Measurements from ENCODE around the gene C2orf78. TPM values are rescaled to one million over a fixed set of nuclear protein-coding genes. Genes with fewer than 3 reads are reported as not detected.
"Not testable (repeated sequence)": the region's sequence is repeated elsewhere in the genome, so short reads cannot be mapped to it uniquely, and the experiment has no call there.

The C2orf78 gene
- total and polyA plus RNA-seq, 4 experiments from 2014 or later, result not detected

DNA sequence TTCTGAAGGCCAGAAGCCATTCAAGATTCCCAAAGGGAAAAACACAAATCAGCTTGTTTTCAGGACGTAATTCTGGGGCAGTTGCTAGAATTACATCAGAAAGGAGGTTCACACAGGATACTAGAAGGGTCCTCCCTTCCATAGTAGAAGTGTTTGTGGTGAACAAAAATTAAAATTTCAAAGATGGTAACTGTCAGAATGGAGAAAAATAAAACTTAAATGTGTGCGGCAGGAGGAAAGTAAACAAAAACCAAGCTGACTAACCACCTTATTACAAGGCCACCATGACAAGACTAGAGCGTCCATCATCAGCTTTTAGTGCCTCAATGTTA lies 37.1 kb upstream of the C2orf78 start:
- Histone ChIP-seq H3K4me1 (ENCODE audit: insufficient read depth, low read length) (no peaks in the 10 kb centered on the region), H3K36me3 (ENCODE audit: insufficient read depth, low read length) (peaks cover 23% of the 10 kb centered on the region), H3K27me3 (ENCODE audit: insufficient read depth, low read length) (no peaks in the 10 kb centered on the region), H3K4me3 (ENCODE audit: low read length in 2 of 2) (no peak overlapping the region), H3K9me3 (ENCODE audit: control insufficient read depth in 1 of 2, low read length in 2 of 2) (no peaks in the 10 kb centered on the region), H3K27ac (ENCODE audit: low read depth, low read length) (no peak overlapping the region)
- Mint-ChIP-seq H3K4me1 (peaks cover 0 to 4% (median 1%) of the 10 kb centered on the region in 4 donors), H3K27me3 (no peaks in the 10 kb centered on the region), H3K4me3 (no peak overlapping the region), H3K27ac (peak overlapping the region in 1 of 7 donors; percentile 3), H3K36me3 (peaks cover 49 to 53% of the 10 kb centered on the region in 2 donors), H3K9me3 (peaks cover 0 to 2% (median 0%) of the 10 kb centered on the region in 8 donors)
- ChIA-PET POLR2A (ENCODE audit: partially characterized antibody) (interaction anchor here (1.8 kb wide), 1 partner anchor 9 kb away, joined by 5 read pairs; the partner anchor contains the start of gene TPRKB), CTCF (ENCODE audit: partially characterized antibody) (interaction anchor here (1.1 kb wide), 1 partner anchor 34 kb away, joined by 3 read pairs; no protein-coding TSS in a partner anchor)
- DNase-seq, result no peak
- intact Hi-C loops (cut with micrococcal nuclease), result no loop called here

DNA sequence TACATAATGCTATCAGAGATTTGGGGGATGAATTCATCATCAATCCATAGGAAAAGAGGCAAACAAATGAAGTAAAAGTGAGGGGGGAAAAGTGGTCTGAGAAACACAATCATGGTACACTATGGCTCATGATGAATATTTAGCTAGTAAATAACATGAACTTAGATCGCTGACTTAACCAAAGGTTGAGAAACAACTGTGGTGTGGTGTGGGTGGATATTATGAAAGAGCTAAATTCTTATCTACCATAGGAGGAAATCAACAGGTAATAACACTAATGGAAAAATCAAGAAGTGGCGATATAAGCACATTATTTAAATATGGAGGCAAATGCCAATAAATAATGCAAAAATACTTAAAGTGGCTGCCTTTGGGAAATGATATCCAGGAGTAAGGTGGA lies 34.7 kb upstream of the C2orf78 start:
- peaks cover 32% of the 10 kb centered on the region for H3K36me3 ChIP-seq (ENCODE audit: insufficient read depth, low read length)
- DNase-seq, result no peak
- H3K27me3 ChIP-seq (ENCODE audit: insufficient read depth, low read length), result no peaks in the 10 kb centered on the region
- H3K27ac ChIP-seq (ENCODE audit: low read depth, low read length), result no peak overlapping the region
- no peak overlapping the region for H3K4me3 Mint-ChIP-seq
- H3K36me3 Mint-ChIP-seq, result peaks cover 51 to 58% of the 10 kb centered on the region in 2 donors
- H3K27ac Mint-ChIP-seq, result no peak overlapping the region
- intact Hi-C loops (cut with micrococcal nuclease), result no loop called here
- no peaks in the 10 kb centered on the region for H3K9me3 ChIP-seq (ENCODE audit: control insufficient read depth in 1 of 2, low read length in 2 of 2)
- H3K27me3 Mint-ChIP-seq, result no peaks in the 10 kb centered on the region
- no peak overlapping the region for H3K4me3 ChIP-seq (ENCODE audit: low read length in 2 of 2)
- peaks cover 0 to 2% (median 0%) of the 10 kb centered on the region in 8 donors for H3K9me3 Mint-ChIP-seq
- CTCF ChIA-PET (ENCODE audit: partially characterized antibody), result no interaction called here
- no peaks in the 10 kb centered on the region for H3K4me1 ChIP-seq (ENCODE audit: insufficient read depth, low read length)
- peaks cover 0 to 4% (median 1%) of the 10 kb centered on the region in 4 donors for H3K4me1 Mint-ChIP-seq
- POLR2A ChIA-PET (ENCODE audit: partially characterized antibody), result no interaction called here

DNA sequence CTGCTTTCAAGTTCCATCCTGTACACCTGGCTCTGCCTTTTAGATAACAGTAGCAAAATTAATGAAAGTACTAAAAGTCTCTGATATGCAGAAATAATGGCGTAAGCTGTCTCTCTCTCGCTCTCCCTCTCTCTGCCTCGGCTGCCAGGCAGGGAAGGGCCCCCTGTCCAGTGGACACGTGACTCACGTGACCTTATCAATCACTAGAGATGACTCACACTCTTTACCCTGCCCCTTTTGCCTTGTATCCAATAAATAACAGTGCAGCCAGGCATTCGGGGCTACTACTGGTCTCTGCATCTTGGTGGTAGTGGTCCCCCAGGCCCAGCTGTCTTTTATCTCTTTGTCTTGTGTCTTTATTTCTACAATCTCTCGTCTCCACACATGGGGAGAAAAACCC lies 29.7 kb upstream of the C2orf78 start:
- H3K4me1 ChIP-seq (ENCODE audit: insufficient read depth, low read length); H3K9me3 Mint-ChIP-seq; H3K4me1 Mint-ChIP-seq; H3K4me3 ChIP-seq (ENCODE audit: low read length in 2 of 2); POLR2A ChIA-PET (ENCODE audit: partially characterized antibody); intact Hi-C loops (cut with micrococcal nuclease); H3K27me3 ChIP-seq (ENCODE audit: insufficient read depth, low read length); H3K9me3 ChIP-seq (ENCODE audit: control insufficient read depth in 1 of 2, low read length in 2 of 2); H3K4me3 Mint-ChIP-seq; CTCF ChIA-PET (ENCODE audit: partially characterized antibody); H3K27me3 Mint-ChIP-seq; DNase-seq; H3K27ac ChIP-seq (ENCODE audit: low read depth, low read length): not testable (repeated sequence)
- Mint-ChIP-seq H3K36me3 (peaks cover 30 to 71% of the 10 kb centered on the region in 2 donors), H3K27ac (peak overlapping the region in 2 of 7 donors; percentile 53 to 67)
- peaks cover 31% of the 10 kb centered on the region for H3K36me3 ChIP-seq (ENCODE audit: insufficient read depth, low read length)

DNA sequence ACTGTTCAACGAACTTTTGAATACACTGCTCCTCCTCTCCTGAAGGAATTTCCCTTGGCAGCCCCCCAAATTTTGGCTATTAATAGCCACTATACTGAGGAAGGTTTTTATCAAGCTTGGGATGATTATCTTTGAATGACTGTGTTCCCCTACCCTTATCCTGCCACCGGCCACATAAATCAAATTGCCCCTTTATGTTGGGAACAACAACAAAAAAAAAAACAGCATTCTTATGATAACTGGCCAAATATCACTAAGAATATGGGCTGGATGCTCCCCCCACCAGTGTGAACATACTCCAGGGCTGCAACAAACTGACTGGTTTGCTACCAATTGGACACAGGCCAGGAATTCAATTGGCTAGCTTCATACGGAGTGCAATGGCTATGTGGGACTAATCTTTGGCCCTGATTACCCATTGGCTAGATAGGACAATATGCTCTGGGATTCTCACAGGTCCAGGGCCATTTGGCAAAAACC lies 24.7 kb upstream of the C2orf78 start:
- peaks cover 36 to 78% of the 10 kb centered on the region in 2 donors for H3K36me3 Mint-ChIP-seq
- no peaks in the 10 kb centered on the region for H3K4me1 Mint-ChIP-seq
- H3K9me3 Mint-ChIP-seq, result no peaks in the 10 kb centered on the region
- H3K27me3 Mint-ChIP-seq, result no peaks in the 10 kb centered on the region
- no peaks in the 10 kb centered on the region for H3K9me3 ChIP-seq (ENCODE audit: control insufficient read depth in 1 of 2, low read length in 2 of 2)
- DNase-seq, result no peak
- intact Hi-C loops (cut with micrococcal nuclease), result no loop called here
- H3K4me3 Mint-ChIP-seq, result no peak overlapping the region
- H3K36me3 ChIP-seq (ENCODE audit: insufficient read depth, low read length), result peaks cover 36% of the 10 kb centered on the region
- H3K4me1 ChIP-seq (ENCODE audit: insufficient read depth, low read length), result no peaks in the 10 kb centered on the region
- H3K27me3 ChIP-seq (ENCODE audit: insufficient read depth, low read length), result no peaks in the 10 kb centered on the region
- no peak overlapping the region for H3K4me3 ChIP-seq (ENCODE audit: low read length in 2 of 2)
- no peak overlapping the region for H3K27ac Mint-ChIP-seq
- H3K27ac ChIP-seq (ENCODE audit: low read depth, low read length), result no peak overlapping the region
- CTCF ChIA-PET (ENCODE audit: partially characterized antibody), result no interaction called here
- POLR2A ChIA-PET (ENCODE audit: partially characterized antibody), result no interaction called here

DNA sequence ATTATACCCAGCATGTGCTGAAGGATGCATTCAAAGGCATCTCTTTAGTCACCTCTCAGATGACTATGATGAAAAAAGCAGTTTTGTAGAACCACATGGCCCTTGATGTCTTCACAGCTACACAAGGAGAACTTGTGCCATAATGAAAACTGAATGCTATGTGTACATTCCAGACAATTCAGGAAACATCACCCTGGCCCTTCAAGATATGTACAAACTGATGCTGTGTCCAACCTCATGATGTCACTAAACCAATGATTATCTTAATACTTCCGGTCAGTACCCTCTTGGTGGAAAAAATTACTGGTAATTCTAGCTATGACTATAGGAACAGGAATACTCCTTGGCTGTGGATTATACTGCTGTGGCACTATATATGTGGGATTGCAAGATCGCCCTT lies 24.1 kb upstream of the C2orf78 start:
- no peak overlapping the region for H3K4me3 Mint-ChIP-seq
- no peaks in the 10 kb centered on the region for H3K4me1 Mint-ChIP-seq
- ChIA-PET POLR2A (ENCODE audit: partially characterized antibody) (no interaction called here), CTCF (ENCODE audit: partially characterized antibody) (no interaction called here)
- no peaks in the 10 kb centered on the region for H3K9me3 ChIP-seq (ENCODE audit: control insufficient read depth in 1 of 2, low read length in 2 of 2)
- H3K27ac Mint-ChIP-seq, result no peak overlapping the region
- H3K4me1 ChIP-seq (ENCODE audit: insufficient read depth, low read length), result no peaks in the 10 kb centered on the region
- intact Hi-C loops (cut with micrococcal nuclease), result no loop called here
- H3K27me3 Mint-ChIP-seq, result no peaks in the 10 kb centered on the region
- H3K36me3 ChIP-seq (ENCODE audit: insufficient read depth, low read length), result peaks cover 41% of the 10 kb centered on the region
- peaks cover 33 to 76% of the 10 kb centered on the region in 2 donors for H3K36me3 Mint-ChIP-seq
- H3K9me3 Mint-ChIP-seq, result no peaks in the 10 kb centered on the region
- DNase-seq, result no peak
- no peak overlapping the region for H3K27ac ChIP-seq (ENCODE audit: low read depth, low read length)
- H3K4me3 ChIP-seq (ENCODE audit: low read length in 2 of 2), result no peak overlapping the region
- no peaks in the 10 kb centered on the region for H3K27me3 ChIP-seq (ENCODE audit: insufficient read depth, low read length)

DNA sequence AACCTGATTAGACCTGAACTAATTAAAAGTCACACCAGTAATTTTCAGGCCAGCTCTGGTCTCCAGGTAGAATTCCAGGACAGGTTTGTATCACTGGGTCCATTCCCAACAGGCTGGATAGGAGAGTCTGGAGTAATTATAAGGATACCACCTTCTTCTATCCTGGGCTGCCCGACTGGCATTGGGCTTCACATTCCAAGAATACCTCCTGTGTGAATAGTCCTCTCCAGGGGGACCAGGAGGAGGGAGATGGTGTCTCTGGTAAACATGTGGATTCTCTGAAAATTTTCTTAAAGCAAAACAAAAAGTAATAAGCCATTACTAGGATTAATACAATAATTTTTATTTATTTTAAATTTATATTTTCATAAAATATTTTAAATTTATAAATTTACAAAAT lies 21.4 kb upstream of the C2orf78 start:
- Mint-ChIP-seq H3K27me3 (no peaks in the 10 kb centered on the region), H3K4me3 (no peak overlapping the region), H3K4me1 (peaks cover 0 to 2% (median under 1%) of the 10 kb centered on the region in 4 donors), H3K27ac (no peak overlapping the region), H3K9me3 (no peaks in the 10 kb centered on the region), H3K36me3 (peaks cover 43 to 79% of the 10 kb centered on the region in 2 donors)
- no peaks in the 10 kb centered on the region for H3K4me1 ChIP-seq (ENCODE audit: insufficient read depth, low read length)
- peaks cover 54% of the 10 kb centered on the region for H3K36me3 ChIP-seq (ENCODE audit: insufficient read depth, low read length)
- ChIA-PET CTCF (ENCODE audit: partially characterized antibody) (no interaction called here), POLR2A (ENCODE audit: partially characterized antibody) (no interaction called here)
- no peaks in the 10 kb centered on the region for H3K27me3 ChIP-seq (ENCODE audit: insufficient read depth, low read length)
- DNase-seq, result no peak
- H3K9me3 ChIP-seq (ENCODE audit: control insufficient read depth in 1 of 2, low read length in 2 of 2), result no peaks in the 10 kb centered on the region
- intact Hi-C loops (cut with micrococcal nuclease), result no loop called here
- H3K4me3 ChIP-seq (ENCODE audit: low read length in 2 of 2), result no peak overlapping the region
- H3K27ac ChIP-seq (ENCODE audit: low read depth, low read length), result no peak overlapping the region

DNA sequence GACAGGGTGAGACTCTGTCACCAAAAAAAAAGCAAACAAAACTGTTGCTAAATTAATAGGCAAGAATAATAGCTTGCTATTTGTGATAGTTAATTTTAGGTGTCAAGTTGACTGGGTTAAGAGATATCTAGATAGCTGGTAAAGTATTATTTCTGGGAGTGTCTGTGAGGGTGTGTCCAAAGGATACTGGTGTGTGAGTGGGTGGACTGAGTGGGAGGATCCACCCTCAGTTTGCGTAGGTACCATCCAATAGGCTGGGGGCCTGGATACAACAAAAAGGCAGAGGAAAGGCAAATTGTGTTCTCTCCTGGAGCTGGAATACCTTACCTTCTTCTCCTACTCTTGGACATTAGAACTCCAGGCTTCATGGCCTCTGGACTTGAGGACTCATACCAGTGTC lies 19.0 kb upstream of the C2orf78 start:
- no peaks in the 10 kb centered on the region for H3K27me3 Mint-ChIP-seq

More for the DNA sequence above, 19.0 kb upstream of the C2orf78 start:
- Histone ChIP-seq H3K4me1 (ENCODE audit: insufficient read depth, low read length) (no peaks in the 10 kb centered on the region), H3K4me3 (ENCODE audit: low read length in 2 of 2) (no peak overlapping the region), H3K9me3 (ENCODE audit: control insufficient read depth in 1 of 2, low read length in 2 of 2) (no peaks in the 10 kb centered on the region), H3K27ac (ENCODE audit: low read depth, low read length) (no peak overlapping the region), H3K36me3 (ENCODE audit: insufficient read depth, low read length) (peaks cover 66% of the 10 kb centered on the region), H3K27me3 (ENCODE audit: insufficient read depth, low read length) (no peaks in the 10 kb centered on the region)
- Mint-ChIP-seq H3K4me3 (no peak overlapping the region), H3K4me1 (peaks cover 0 to 10% (median 8%) of the 10 kb centered on the region in 4 donors), H3K36me3 (peaks cover 49 to 79% of the 10 kb centered on the region in 2 donors), H3K27ac (no peak overlapping the region), H3K9me3 (no peaks in the 10 kb centered on the region)
- intact Hi-C loops (cut with micrococcal nuclease), result no loop called here
- CTCF ChIA-PET (ENCODE audit: partially characterized antibody), result interaction anchor here (1.1 kb wide), 1 partner anchor 11 kb away, joined by 3 read pairs; no protein-coding TSS in a partner anchor
- POLR2A ChIA-PET (ENCODE audit: partially characterized antibody), result interaction anchor here (0.8 kb wide), 1 partner anchor 28 kb away, joined by 4 read pairs; the partner anchor contains the start of gene TPRKB
- no peak for DNase-seq
